Motor neuron (in vitro differentiated cells): Measurements from ENCODE around the gene CD79A. TPM values are rescaled to one million over a fixed set of nuclear protein-coding genes. Genes with fewer than 3 reads are reported as not detected.

Source experiments
- ATAC-seq, 8 experiments: fragments of 200-7000 bp; cut with Tn5 transposase; replicated peaks in 6 of 8; 2 replicates each; pipeline ENCODE4 v1.8.0; 2021; ENCODE audit warnings: mild to moderate bottlenecking in 8 of 8, moderate library complexity in 8 of 8
- H3K27ac ChIP-seq, 2 donors: fragments of 250-450 bp; sonication (Bioruptor Pico); 2 replicates each; pipeline ENCODE4 v1.9.0; 2021; ENCODE audit warnings: antibody characterized with exemption in 2 of 2, mild to moderate bottlenecking in 2 of 2, moderate library complexity in 1 of 2
- H3K4me1 ChIP-seq, 2 donors: fragments of 250-450 bp; sonication (Bioruptor Pico); replicated peaks in 1 of 2; 2 replicates each; pipeline ENCODE4 v1.6.1; 2021; ENCODE audit warnings: antibody characterized with exemption in 2 of 2, mild to moderate bottlenecking in 2 of 2, moderate library complexity in 1 of 2
- H3K4me3 ChIP-seq, 5 donors: fragments of 250-450 bp; sonication (Bioruptor Pico); 2 replicates each; pipeline ENCODE4 v1.9.0; 2021; ENCODE audit warnings: antibody characterized with exemption in 5 of 5, mild to moderate bottlenecking in 5 of 5, moderate library complexity in 4 of 5
- WGBS, 10 experiments: fragments of 450-650 bp; shearing (Covaris generic); methylation state at CpG; one replicate each; pipeline ENCODE4 v1.0.0; 2022; 5-methylcytosine and 5-hydroxymethylcytosine counted together
- in situ Hi-C, 9 experiments: fragments of 400-800 bp; cut with MboI; loops; one replicate each; pipeline ENCODE4 v1.15.0; 2021; ENCODE audit warnings: low sequenced_read_pairs in 9 of 9, low pct_unique_long_range_greater_than_20kb in 2 of 9; ENCODE audit not compliant: unreplicated experiment in 9 of 9
- total RNA-seq, 8 experiments: library from RNA; unstranded; fragments of 300-600 nt; gene quantifications; 2 replicates each; pipeline versions ENCODE4 v1.2.3 to v1.2.4, GENCODE V29; 2022

The CD79A gene
- total RNA-seq, 8 experiments from 2014 or later: 0.27 to 1.1 (median 0.41) TPM; not detected in 1

DNA sequence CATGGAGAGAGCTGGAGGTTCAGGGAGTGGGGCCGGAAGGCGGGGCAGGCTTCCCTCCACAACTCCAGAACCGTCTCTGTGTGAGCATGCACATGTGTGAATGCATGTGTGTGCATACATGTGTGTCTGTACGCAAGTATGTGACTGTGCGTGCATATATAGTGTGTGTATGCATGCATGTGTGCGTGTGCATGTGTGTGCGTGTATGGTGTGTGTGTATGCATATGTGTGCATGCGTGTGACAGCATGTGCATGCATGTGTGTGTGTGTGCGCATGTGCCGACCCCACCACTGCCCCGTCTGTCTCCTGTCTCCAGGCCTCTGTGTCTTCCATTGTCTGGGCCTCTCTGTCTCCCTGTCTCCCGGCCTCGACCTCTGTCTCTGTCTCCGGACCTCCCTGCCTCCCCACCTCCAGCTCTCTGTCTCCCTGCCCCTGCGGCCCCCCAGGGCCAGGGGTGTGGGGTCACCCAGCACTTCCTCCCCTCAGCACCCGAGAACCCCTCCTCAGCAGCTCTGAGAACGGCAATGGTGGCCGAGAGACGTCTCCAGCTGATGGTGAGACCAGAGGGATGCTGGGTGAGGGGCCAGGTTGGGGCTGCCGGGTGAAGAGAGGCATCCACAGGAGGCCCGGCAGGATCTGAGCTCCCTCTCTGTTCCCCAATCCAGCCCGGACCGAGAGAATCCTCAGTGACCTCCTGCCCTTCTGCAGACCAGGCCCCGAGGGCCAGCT lies 28.4 kb downstream of the CD79A start:
- ATAC-seq: peak in 2 of 8 experiments; percentile 6 to 22
- no peak overlapping the region for H3K27ac ChIP-seq
- H3K4me1 ChIP-seq: no peaks in the 10 kb centered on the region
- no peak overlapping the region for H3K4me3 ChIP-seq
- WGBS, 10 experiments: 93 to 100% (median 100%) methylated on average over 1 to 8 of the region's 24 CpGs; no CpG with 5 or more reads in 7 of the 10 experiments
- in situ Hi-C loops: no loop called here

DNA sequence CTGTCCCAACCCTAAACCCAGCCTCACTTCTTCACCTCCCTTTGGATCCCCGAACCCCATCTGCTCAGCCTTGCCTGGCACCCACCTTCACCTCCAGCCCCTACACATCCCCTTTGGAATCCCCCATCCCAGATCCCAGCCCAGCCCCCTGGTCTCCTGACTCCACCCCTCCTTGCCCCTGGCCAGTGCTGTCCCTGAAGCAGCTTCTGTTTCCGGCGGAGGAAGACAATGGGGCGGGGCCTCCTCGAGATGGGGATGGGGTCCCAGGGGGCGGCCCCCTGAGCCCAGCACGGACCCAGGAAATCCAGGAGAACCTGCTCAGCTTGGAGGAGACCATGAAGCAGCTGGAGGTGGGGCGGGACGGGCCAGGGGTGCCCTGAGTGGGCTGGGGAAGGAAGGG lies 29.2 kb downstream of the CD79A start:
- H3K4me3 ChIP-seq: no peak overlapping the region
- no peak overlapping the region for H3K27ac ChIP-seq
- in situ Hi-C loops: no loop called here
- peak in 1 of 8 experiments; percentile 7 for ATAC-seq
- H3K4me1 ChIP-seq: no peaks in the 10 kb centered on the region
- no CpG with 5 or more reads among the region's 9 CpGs for WGBS, 10 experiments

DNA sequence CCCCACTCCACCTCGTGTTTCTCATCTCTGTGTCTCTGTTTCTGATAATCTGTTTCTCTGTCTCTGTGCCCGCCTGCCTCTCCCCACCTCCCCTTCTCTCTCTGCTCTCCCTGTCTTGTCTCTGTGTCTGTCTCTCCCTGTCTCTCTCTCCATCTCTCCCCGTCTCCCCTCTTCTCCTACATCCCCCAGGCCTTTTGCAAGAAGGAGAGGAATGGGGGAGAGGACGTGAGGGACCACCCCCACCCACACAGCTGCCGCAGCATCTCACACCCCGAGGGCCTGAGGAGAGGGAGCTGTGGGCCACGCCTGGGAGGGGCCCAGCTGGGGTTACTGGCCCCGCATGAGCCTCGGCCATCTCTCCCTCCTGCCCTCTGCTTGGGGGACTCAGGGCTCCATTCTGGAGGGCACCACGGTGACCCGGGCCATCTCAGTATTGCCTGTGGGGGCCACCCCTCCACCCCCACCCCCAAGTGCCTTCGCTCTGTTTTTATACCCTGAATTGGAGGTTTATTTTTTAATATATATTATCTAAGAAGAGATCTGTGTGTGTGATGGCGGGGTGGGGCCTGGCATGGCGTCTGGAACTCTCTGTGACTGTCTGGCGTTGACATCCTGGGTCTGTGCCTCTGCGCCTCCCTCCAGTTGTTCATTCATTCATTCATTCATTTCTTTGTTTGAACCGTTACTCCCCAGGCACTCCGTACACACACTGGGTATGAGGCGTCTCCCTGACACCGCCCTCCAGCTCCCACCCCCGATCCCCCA lies 30.0 kb downstream of the CD79A start:
- in situ Hi-C loops: no loop called here
- peak in 2 of 8 experiments; percentile 6 to 32 for ATAC-seq
- WGBS, 10 experiments: 0 to 69% (median 56%) methylated on average over 1 to 4 of the region's 21 CpGs; no CpG with 5 or more reads in 4 of the 10 experiments
- no peak overlapping the region for H3K27ac ChIP-seq
- no peak overlapping the region for H3K4me3 ChIP-seq
- no peaks in the 10 kb centered on the region for H3K4me1 ChIP-seq

DNA sequence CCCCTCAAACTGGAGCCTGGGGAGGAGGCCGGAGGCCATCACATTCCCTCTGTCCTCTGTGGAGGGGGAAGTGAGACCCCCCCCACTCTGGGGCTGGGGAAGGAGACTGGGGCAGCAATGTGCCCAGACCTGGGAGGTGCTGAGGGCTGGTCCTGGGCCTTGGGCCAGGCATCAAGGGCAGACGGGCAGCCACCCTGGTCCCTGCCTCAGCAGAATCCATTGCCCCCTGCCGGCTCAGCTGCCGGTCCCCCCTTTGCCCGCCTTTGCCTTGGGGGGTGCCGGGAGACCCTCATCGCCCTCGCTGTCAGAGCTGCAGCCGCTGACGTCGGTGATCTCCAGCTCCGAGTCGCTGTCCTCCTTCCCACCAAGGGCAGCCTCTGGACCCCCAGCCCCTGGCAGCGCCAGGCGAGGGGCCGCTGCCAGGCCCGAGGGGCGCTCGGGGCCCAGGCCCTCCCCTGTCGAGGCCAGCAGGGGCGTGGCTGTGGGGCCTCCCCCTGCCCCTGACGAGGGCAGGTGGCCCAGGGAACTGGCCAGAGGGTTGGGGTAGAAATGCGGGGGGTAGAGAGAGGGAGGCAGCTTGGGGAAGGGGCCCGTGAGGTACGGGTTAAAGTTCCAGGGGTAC lies 31.0 kb downstream of the CD79A start:
- Histone ChIP-seq H3K27ac (no peak overlapping the region), H3K4me3 (no peak overlapping the region), H3K4me1 (peaks cover 0 to 8% of the 10 kb centered on the region in 2 donors)
- no peak for ATAC-seq
- in situ Hi-C loops: no loop called here
- no CpG with 5 or more reads among the region's 25 CpGs for WGBS, 10 experiments

DNA sequence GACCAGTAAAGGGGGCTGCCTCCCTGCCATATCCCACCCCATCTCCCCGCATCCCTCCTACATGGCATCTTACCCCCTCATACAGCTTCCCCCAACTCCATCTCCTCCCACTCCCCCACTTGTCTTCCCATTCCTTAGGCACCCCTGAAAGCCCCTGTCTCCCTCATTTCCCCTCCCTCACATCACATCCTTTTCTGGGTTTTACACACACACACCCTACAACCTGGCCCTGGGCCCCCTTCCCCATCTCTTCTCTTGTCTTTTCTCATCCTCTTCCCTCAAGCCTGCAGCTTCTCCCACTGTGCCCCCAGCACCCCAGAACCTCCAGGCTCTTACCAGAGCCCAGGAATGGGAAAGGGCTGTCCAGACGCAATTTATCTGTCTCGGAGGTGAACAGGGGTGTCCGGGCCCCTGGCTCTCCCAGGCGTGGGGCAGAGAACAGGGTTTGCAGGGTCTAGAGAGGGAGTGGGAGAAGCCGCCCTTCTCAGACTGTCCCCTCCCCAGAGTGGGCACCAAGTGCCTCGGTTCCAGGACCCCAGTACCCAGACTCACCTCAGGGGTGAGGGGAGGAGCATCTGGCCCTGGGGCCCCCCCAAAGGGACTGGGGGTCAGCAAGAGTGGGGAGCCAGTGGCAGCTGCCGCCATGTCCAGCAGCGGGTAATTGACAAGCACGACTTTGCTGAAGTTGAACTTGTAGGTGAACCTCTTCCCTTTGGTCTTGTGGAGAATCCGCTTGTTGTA lies 31.8 kb downstream of the CD79A start:
- Histone ChIP-seq H3K27ac (no peak overlapping the region), H3K4me3 (no peak overlapping the region), H3K4me1 (peaks cover 0 to 16% of the 10 kb centered on the region in 2 donors)
- ATAC-seq: no peak
- WGBS, 10 experiments: 50 to 100% methylated on average over 1 to 2 of the region's 11 CpGs; no CpG with 5 or more reads in 8 of the 10 experiments
- in situ Hi-C loops: no loop called here

DNA sequence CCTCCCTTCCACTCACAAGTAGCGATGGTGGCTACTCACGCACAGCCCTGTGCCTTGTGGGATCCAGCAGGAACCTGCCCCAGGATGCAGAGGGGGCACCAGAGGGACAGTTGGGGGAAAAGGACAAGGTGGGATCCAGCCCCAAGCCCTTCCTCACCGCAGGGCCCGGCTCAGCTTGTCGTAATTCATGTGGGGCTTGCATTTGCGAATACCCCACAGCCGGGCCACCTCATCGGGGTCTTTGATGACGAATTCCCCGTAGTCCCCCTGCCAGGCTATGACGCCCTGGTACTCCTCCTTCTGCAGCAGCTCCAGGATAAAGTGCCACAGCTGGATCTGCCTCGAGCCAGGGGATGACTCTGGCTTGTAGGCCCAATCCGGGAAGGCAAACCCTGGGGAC lies 32.6 kb downstream of the CD79A start:
- in situ Hi-C loops: no loop called here
- no peak for ATAC-seq
- H3K4me1 ChIP-seq: peaks cover 0 to 16% of the 10 kb centered on the region in 2 donors
- WGBS, 10 experiments: 0 to 85% (median 22%) methylated on average over 1 to 8 of the region's 13 CpGs; no CpG with 5 or more reads in 6 of the 10 experiments
- H3K4me3 ChIP-seq: no peak overlapping the region
- H3K27ac ChIP-seq: no peak overlapping the region

DNA sequence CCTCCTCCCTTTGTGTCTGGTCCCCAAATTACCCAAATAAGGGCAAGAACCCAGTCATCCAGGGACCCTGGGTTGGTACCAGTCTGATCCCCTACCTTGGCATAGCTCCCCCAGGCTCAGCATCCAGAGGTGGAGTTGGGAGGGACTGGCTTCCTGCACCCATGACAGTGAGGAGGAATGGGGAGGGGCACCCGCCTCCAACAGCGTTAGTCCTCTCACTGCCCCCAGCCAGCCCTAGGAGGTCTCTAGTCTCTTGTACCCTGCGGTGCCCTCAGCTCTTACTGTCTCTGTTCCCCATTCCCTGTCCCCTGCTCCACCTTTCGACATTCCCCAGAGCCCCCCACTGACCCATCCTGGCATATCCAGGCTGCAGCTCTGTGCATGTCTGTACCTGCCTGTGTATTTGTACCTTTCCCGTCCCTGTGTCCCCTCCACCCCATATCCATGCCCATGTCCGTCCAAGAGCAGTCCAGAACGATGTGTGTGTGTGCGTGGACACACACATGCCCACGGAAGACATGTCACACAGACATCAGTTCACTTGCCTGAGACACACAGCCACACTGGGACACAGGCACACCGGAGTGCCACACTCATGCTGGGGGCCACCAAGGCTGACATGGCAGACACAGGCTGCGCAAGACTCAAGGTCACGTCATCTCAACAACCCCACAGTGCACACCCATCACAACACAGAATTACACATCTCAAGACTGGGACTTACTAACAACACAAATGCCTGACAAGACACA lies 33.3 kb downstream of the CD79A start:
- H3K4me1 ChIP-seq: peaks cover 0 to 20% of the 10 kb centered on the region in 2 donors
- no peak overlapping the region for H3K27ac ChIP-seq
- 0 to 69% (median 40%) methylated on average over 1 to 4 of the region's 12 CpGs; no CpG with 5 or more reads in 3 of the 10 experiments for WGBS, 10 experiments
- in situ Hi-C loops: no loop called here
- no peak overlapping the region for H3K4me3 ChIP-seq
- ATAC-seq: peak in 1 of 8 experiments; percentile 2

DNA sequence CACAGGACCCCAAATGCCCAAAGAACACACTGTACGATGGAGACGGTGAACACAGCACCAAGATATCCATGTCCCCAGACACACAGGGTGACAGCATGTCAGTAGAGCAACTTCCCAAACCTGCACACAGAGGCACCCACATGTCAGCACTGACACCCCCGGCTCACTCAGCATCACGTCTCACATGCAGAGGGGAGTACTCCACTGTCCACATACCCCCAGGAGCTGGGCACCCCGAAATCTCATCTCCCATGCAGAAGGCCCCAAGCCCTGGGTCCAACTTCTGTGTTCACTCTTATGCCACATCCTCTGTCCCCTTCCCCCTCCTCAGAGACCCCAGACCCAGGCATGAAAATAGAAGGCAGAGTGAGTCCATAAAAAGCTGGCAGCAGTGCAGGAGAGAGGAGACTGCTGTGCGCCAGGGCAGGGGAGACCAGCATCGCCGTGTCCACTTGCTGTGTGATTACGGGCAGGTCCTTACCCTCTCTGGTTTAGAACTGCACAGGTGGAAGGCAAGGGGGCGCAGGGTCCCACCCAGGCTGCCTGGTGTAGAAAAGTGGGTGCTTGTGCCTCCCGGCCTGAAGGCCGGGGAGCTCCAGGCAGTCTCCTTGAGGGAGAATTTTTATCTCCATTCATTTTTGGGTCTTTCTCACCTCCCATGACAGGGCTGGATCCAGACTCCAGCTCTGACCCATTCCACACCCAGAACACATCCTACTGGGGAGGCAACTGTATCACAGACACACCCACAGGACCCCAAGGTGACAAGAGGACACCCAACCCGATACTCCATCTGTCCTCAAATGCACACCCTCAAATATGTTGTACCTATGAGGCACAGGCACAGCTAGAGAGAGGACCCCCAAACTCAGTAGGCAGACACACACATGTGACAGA lies 34.2 kb downstream of the CD79A start:
- H3K4me3 ChIP-seq: no peak overlapping the region
- H3K4me1 ChIP-seq: peaks cover 0 to 21% of the 10 kb centered on the region in 2 donors
- no peak overlapping the region for H3K27ac ChIP-seq
- peak in 1 of 8 experiments; percentile 3 for ATAC-seq
- in situ Hi-C loops: no loop called here
- WGBS, 10 experiments: 0 to 100% (median 63%) methylated on average over 1 to 6 of the region's 13 CpGs; no CpG with 5 or more reads in 4 of the 10 experiments

DNA sequence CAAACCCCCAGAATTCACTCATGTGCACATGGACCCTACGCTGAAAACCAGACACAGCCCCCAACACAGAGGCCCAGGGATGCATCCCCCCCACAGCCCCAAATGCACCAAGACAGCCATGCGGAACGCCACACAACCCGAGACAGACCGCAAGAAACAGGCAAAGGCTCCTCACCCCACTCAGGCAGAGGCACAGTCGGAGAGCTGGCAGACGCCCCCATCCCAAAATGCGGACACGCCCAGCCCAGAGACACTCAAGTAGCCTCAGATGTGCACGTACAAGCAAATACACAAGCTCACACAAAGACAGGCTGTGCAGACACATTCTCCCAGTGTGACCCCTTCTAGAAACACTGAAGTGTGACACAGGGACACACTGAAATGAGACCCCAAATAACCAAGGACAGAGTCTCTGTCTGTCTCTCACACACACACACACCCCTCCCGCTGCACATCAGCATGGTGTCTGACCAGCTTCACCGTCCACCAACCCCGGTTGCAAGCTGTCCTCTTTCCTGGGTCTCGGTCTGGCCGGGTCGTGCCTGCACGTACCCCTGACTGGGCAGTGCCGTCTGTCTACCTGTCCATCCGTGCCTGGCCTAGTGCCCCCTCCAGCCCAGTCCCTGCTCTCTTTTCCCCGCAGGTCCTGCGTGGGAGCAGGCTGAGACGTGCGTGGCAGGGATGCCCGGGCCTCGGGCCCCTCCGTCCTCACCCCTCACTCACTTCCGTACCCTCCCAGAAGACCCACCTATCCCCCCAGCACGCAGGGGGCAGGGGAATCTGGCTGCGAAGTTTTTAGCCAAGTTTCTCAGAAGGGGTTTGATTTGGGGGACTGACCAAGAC lies 35.0 kb downstream of the CD79A start:
- H3K4me1 ChIP-seq: peaks cover 0 to 21% of the 10 kb centered on the region in 2 donors
- in situ Hi-C loops: no loop called here
- ATAC-seq: peak in 2 of 8 experiments; percentile 3 to 9
- H3K27ac ChIP-seq: no peak overlapping the region
- WGBS, 10 experiments: 13 to 40% methylated on average over 1 to 9 of the region's 29 CpGs; no CpG with 5 or more reads in 8 of the 10 experiments
- no peak overlapping the region for H3K4me3 ChIP-seq

DNA sequence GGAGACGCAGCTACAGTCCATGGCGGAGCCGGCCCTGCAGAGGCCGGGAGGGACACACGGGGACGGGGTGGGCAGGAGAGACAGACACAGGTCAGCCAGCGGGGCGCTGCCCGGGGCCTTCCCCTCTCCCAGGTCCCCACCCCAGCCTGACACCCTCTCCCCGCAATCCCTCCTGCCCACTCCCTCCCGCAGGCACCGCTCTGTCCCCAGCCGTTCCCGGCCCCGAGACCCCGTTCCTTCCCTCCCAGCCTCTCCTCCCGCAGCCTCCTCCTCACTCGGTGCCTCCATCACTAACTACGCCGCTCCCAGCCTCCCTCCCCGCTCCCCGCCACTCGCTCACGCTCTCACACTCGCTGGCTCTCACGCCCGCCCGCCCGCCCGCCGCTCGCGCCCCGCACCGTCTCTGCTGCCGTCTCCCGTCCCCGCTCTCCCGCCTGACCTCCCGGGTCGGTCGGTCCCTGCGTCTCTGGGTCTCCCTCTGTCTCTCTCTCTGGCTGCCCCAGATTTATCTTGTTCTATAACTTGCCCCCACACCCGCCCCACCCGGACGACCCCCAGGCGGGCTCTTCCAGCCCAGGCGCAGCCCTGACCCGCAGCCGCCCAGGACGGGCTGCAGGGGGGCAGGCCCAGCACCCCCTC lies 35.9 kb downstream of the CD79A start:
- Histone ChIP-seq H3K27ac (no peak overlapping the region), H3K4me3 (no peak overlapping the region), H3K4me1 (peaks cover 0 to 21% of the 10 kb centered on the region in 2 donors)
- WGBS, 10 experiments: no CpG with 5 or more reads among the region's 51 CpGs
- in situ Hi-C loops: no loop called here
- peak; percentile 6 to 63 (median 50) for ATAC-seq
